ENCODE measurements around the gene SPPL2C.

Gene SPPL2C

GRCh38 chr17:45847747-45848146, 3.1 kb downstream of the SPPL2C start:
- H3K4me3 ChIP-seq (ENCODE audit: low read depth, low read length), result no peak overlapping the region
- TF ChIP-seq CTCF (IDR thresholded peaks at IDR 0.05; ENCODE audit: control insufficient read depth, extremely low read depth, insufficient read depth), result no peak
- DNase-seq (ENCODE audit: low read depth), result no peak

GRCh38 chr17:45848405-45848804, 3.7 kb downstream of the SPPL2C start:
- no peak overlapping the region for H3K4me3 ChIP-seq (ENCODE audit: low read depth, low read length)
- TF ChIP-seq CTCF (IDR thresholded peaks at IDR 0.05; ENCODE audit: control insufficient read depth, extremely low read depth, insufficient read depth), result no peak
- DNase-seq (ENCODE audit: low read depth), result no peak

- no peak for DNase-seq (ENCODE audit: low read depth)
- H3K4me3 ChIP-seq (ENCODE audit: low read depth, low read length), result no peak overlapping the region
- TF ChIP-seq CTCF (IDR thresholded peaks at IDR 0.05; ENCODE audit: control insufficient read depth, extremely low read depth, insufficient read depth), result no peak
Measured at GRCh38 chr17:45848868-45849535, 4.3 kb downstream of the SPPL2C start.

- DNase-seq (ENCODE audit: low read depth), result no peak
- H3K4me3 ChIP-seq (ENCODE audit: low read depth, low read length), result no peak overlapping the region
- no peak for TF ChIP-seq CTCF (IDR thresholded peaks at IDR 0.05; ENCODE audit: control insufficient read depth, extremely low read depth, insufficient read depth)
Measured at GRCh38 chr17:45849536-45849990, 4.9 kb downstream of the SPPL2C start.

- TF ChIP-seq CTCF (IDR thresholded peaks at IDR 0.05; ENCODE audit: control insufficient read depth, extremely low read depth, insufficient read depth), result no peak
- H3K4me3 ChIP-seq (ENCODE audit: low read depth, low read length), result no peak overlapping the region
- no peak for DNase-seq (ENCODE audit: low read depth)
Measured at GRCh38 chr17:45850011-45850410, 5.3 kb downstream of the SPPL2C start.

GRCh38 chr17:45850468-45850867, 5.8 kb downstream of the SPPL2C start:
- no peak for DNase-seq (ENCODE audit: low read depth)
- no peak for TF ChIP-seq CTCF (IDR thresholded peaks at IDR 0.05; ENCODE audit: control insufficient read depth, extremely low read depth, insufficient read depth)
- H3K4me3 ChIP-seq (ENCODE audit: low read depth, low read length), result no peak overlapping the region

- no peak for TF ChIP-seq CTCF (IDR thresholded peaks at IDR 0.05; ENCODE audit: control insufficient read depth, extremely low read depth, insufficient read depth)
- no peak for DNase-seq (ENCODE audit: low read depth)
- no peak overlapping the region for H3K4me3 ChIP-seq (ENCODE audit: low read depth, low read length)
Measured at GRCh38 chr17:45851022-45851421, 6.3 kb downstream of the SPPL2C start.

Measured in LNCaP clone FGC (cell line).